H4 (cell line): ENCODE data around the gene TBC1D3B. TPM values are rescaled to one million over a fixed set of nuclear protein-coding genes. Genes with fewer than 3 reads are reported as not detected.
"Not testable (repeated sequence)": the region's sequence is repeated elsewhere in the genome, so short reads cannot be mapped to it uniquely, and the experiment has no call there.

Experiments
- DNase-seq: peaks from one replicate; pipeline ENCODE4 v3.0.0-alpha.2; 2015; ENCODE audit warnings: low spot score
- total RNA-seq: library from RNA; depleted of rRNA; stranded (reverse); fragments of >200 nt; shearing (Covaris generic); gene quantifications from 2 replicates; pipeline ENCODE4 v1.2.3, GENCODE V29; 2014; rRNA removed

TBC1D3B gene
- total RNA-seq: 0.39 TPM in 1 of 2 replicates, not detected in the other

- not testable (repeated sequence) for DNase-seq
Observed at GRCh38 chr17:36176536-36176935, at the start of gene TBC1D3B. TSS of gene TBC1D3B (minus strand) at chr17:36176636. CDS start at chr17:36175050, 1,586 bp downstream.

- DNase-seq: not testable (repeated sequence)
Observed at GRCh38 chr17:36222967-36223366, 46.5 kb upstream of the TBC1D3B start.

GRCh38 chr17:36221581-36222100, 45.2 kb upstream of the TBC1D3B start:
- not testable (repeated sequence) for DNase-seq

DNA sequence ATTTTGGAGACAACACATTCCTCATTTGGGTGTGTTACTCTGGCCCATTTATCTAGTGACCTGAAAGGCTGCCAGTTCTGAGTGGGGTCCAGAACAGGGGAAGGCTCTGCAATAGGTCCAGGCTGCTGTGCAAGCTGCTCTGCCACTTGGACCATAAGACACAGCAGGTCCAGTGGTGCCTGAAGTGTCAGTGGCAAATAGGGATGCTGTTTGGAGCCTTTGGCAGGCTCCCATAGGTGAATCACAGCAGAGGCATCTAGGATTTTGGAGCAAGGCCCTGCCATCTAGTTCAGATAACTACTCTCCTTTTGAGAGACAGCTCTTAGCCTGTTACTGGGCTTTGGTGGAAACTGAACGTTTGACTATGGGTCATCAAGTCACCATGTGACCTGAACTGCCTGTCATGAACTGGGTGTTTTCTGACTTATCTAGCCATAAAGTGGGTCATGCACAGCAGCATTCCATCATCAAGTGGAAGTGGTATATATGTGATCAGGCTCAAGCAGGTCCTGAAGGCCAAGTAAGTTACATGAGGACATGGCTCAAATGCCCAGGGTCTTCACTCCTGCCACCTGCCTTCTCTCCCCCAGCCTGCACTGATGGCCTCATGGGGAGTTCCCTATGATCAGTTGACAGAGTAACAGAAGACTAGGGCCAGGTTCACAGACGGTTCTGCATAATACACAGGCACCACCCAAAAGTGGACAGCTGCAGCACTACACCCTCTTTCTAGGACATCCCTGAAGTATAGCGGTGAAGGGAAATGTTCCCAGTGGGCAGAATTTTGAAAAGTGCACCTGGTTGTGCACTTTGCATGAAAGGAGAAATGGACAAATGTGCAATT, 44.5 kb upstream of the TBC1D3B start:
- not testable (repeated sequence) for DNase-seq

- DNase-seq: not testable (repeated sequence)
Observed at GRCh38 chr17:36219556-36219955, 43.1 kb upstream of the TBC1D3B start.

- DNase-seq: not testable (repeated sequence)
Observed at GRCh38 chr17:36215406-36216308, 39.2 kb upstream of the TBC1D3B start.

GRCh38 chr17:36214918-36215317, 38.5 kb upstream of the TBC1D3B start:
- no peak for DNase-seq

- no peak for DNase-seq
Observed at GRCh38 chr17:36213695-36214094, 37.3 kb upstream of the TBC1D3B start.

- DNase-seq: no peak
Observed at GRCh38 chr17:36212966-36213365, 36.5 kb upstream of the TBC1D3B start.

DNA sequence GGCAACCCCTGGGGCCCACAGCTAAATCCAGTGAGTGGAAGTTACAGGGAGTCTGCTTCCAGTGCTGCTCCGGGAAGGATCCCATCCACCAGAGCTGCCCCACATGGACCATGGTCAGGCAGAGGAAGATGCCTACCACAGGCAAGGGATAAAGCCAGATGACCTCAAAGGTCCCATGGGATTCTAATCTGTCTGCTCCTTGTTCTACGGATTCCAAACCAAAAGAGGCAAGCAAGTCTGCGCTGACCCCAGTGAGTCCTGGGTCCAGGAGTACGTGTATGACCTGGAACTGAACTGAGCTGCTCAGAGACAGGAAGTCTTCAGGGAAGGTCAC, 35.8 kb upstream of the TBC1D3B start:
- DNase-seq: no peak

DNA sequence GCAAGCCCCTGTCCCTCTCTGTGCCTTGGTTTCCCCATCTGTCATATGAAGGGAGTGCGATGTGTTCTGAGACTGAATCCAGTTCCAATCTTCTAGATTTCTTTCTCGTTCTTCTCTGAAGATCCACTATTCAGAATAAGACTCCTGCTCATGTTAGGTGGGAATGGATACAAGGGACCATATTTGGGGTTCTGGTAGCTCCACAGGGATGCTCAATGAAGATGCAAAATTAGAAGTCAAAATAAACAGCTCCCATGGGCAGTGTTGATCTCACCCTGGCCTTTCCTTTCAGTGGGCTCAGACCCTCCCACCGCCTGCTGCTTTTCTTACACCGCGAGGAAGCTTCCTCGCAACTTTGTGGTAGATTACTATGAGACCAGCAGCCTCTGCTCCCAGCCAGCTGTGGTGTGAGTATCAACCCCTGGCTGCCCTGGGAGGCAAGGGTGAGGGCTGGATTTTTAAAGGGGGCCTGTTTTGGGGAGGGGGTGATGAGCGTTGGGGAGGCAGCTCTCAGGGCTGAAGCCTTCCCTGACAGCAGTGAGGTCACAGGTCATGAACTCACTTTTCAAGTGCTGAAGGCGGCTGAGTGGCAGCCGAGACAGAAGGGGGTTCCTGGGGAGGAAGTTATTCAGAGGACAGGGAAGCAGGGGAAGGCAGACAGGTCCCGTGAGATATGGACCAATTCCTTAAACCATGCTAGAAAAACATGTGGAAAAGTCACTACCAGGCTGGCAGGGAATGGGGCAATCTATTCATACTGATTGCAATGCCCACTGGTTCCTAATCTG, 35.2 kb upstream of the TBC1D3B start:
- not testable (repeated sequence) for DNase-seq

GRCh38 chr17:36210439-36211211, 34.2 kb upstream of the TBC1D3B start, which contains the start of gene CCL4L2:
TSS of gene CCL4L2 (plus strand) at chr17:36211063.
- not testable (repeated sequence) for DNase-seq

DNA sequence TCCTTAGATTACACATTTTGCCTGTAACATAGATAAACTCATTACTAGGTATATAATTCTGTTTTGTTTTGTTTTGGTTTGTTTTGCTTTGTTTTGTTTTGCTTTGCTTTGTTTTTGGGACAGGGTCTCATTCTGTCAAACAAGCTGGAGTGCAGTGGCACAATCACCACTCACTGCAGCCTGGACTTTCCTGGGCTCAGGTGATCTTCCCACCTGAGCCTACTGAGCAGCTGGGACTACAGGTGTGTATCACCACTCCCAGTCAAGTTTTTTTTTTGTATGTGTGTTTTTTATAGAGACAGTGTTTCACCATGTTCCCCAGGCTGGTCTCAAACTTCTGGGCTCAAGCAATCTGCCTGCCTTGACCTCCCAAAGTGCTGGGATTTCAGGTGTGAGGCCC, 33.1 kb upstream of the TBC1D3B start:
- DNase-seq: no peak

DNA sequence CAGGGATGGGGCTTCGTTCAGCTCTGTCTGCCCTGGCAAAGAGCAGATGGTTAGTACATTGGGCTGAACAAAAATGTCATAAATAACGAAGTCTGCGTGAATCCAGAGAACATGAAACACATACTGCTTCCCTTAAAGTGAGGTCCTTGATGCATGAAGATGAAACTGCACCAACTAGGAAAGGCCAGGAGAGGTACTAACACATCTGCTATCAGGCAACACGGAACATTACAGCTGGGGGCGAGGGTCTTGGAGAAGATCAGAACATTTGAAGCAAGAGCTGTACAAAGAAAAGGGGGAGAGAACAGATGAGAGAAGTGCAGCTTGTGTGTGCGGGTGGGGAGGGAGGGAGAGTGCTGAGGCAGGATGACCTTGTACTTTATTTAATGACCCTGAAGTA, 30.9 kb upstream of the TBC1D3B start:
- DNase-seq: not testable (repeated sequence)

- DNase-seq: not testable (repeated sequence)
Observed at GRCh38 chr17:36206486-36206821, 30.0 kb upstream of the TBC1D3B start.

- no peak for DNase-seq
Observed at GRCh38 chr17:36205637-36206485, 29.4 kb upstream of the TBC1D3B start.

- DNase-seq: no peak
Observed at GRCh38 chr17:36204724-36205500, 28.5 kb upstream of the TBC1D3B start.

- DNase-seq: no peak
Observed at GRCh38 chr17:36203335-36203734, 26.9 kb upstream of the TBC1D3B start.

DNA sequence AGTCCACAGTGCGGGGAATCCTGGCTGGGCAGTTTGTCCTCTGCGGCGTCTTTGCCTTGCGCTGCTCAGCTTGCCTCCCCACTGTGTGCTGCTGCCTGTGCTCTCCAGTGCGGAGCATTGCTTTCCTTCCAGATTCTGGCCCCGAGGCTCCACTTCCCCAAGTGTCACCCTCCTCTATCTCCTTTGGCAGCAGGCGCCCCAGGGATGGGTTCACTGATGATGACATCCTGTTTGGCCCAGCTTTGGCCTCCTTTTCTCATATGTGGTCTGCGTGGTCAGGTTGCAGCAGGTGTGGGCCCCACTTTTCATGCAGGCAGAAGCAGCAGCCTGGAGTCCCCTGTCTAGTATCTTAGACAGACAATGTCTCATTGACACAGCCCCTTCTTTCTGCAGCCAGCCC, 25.1 kb upstream of the TBC1D3B start:
- not testable (repeated sequence) for DNase-seq
